GM19351 (cell line): Measurements from ENCODE around the gene IL1RN.
A peak's percentile ranks its signal among the peaks of the same experiment; 100 is the strongest.

Experiments
- ATAC-seq: cut with Tn5 transposase; IDR thresholded peaks from one replicate; pipeline ENCODE4 v1.9.1; 2021; ENCODE audit warnings: mild to moderate bottlenecking, moderate library complexity; ENCODE audit not compliant: unreplicated experiment

Gene IL1RN

DNA sequence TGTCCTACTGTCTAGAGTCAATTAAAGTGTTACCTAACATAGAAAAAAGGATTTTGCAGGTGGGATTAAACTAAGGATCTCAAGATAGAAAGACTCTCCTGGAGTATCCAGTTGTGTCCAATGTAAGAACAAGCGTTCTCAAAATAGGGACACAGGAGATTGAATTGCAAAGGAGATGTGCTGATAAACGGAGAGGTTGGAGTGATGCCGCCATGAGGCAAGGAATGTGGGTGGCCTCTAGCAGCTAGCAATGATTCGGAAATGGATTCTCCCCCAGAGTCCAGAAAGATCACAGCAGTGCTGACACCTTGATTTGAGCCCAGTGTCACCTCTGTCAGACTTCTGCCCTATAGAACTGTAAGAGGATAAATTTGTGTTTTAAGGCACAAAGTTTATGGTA is 24.1 kb upstream of the IL1RN start:
- ATAC-seq: no peak

DNA sequence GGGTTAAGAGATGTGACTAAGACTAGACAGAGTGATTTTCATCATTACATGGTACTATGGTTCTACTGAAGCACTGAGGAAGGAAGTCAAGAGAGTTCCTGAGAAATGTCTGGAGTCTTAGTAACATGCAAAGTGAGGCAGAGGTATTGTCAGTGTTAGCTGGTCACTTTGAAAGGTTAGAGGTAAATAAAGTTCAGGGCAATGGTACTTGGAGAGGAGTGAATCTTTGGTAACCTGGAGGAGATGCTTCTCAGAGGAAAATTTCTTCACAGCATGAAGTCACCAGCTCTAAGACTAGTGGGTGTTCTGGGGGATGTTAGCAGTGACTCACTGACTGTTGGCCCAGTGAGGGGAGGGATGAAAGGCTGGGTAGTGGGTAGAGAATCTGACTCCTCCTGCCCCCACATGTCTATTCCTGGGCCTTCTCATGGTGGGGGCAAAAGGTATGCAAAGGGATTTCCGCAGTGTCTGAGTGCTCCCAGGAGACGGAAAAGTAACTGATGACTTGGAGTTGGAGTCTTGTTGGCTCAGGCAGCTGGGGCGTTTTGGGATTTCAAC is 23.3 kb upstream of the IL1RN start:
- no peak for ATAC-seq

DNA sequence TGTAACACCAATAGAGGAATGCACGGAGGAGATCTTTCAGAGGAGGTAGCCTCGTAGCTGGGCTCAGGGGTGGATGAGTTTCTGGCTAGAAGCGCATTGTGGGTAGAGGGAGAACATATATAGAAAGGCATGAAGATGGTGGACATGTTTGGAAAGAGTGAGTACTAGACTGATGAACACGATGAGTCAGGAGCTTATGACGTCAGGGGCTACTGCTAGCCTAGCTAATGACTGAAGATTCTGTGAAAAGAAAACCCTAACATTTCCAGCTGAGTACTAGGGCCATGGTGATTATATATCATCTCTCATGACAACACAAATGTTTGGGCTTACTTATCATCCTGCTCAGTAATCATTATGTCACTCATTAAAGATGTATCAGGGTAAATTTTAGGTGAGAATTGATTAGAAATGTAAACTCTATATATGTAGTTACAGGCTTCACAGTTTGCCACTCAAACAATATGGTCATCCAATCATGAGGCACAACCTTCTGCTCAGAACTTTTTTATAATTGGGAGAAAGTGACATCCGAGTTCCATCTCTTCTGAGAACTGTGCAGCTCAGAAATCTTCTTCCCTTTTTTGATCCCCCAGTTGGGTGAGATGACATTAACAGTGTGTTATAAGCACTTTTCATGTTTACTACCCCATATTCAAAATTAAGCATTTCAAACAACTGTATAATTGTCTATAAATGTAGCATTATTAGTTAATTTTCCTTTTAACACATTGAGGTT is 22.2 kb upstream of the IL1RN start:
- ATAC-seq: no peak

DNA sequence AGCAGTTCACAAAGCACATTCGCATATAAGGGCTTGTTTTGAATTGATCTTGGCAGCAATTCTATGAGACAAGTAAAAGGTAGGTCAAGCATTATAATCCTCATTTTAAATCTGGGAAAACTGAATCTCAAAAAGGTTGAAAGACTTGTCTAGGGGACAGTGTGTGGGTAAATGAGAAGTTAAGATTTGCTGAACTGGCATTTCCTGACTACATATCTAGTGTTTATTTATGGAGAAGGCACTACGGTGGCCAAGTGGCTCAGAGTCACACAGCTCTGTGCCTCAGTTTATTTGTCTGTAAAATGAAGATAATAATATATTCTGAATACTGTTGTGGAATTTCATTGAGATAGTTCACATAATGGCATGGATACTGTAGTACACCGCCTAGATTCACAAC is 16.3 kb upstream of the IL1RN start:
- ATAC-seq: no peak

DNA sequence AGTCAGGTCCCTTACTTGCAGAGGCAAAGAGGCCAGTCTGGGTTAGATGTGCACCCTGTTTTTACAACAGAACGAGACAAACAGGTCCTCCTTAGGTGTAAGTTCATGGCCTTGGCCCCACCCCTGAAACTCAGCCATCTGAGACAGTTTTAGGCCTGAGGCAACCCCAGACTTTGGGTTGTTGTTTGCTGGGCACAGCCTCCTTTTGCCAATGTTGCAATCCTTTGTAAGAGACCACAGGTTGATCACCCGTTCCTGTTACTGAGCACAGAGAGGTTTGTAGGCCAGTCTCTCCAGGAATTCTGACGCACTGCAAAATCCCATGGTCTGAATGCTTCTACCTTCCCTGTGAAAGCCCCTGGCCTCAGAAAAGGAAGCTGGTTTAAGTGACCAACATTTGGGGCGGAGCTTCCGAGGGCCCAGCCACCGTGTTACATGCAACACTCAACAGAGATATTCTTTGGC is 15.5 kb upstream of the IL1RN start:
- no peak for ATAC-seq

DNA sequence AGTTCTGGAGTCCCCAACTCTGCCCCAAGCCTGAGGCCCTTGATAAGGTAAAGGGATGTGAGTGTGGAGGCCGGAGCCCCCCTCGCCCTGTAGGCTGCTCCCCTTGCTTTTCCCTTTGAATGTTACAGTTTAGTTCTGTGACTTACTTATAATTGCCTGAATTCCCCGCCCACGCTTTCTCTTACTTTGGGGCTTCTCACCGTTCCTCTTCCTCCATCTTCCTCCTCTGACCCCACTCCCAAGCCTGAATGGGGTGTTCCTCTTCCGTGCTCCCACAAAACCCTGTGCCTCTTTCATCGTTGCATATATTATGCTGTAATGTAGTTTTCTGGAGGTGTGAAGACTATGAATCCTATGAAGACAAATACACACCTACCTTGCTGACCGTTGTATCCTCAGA is 15.0 kb upstream of the IL1RN start:
- ATAC-seq: no peak

DNA sequence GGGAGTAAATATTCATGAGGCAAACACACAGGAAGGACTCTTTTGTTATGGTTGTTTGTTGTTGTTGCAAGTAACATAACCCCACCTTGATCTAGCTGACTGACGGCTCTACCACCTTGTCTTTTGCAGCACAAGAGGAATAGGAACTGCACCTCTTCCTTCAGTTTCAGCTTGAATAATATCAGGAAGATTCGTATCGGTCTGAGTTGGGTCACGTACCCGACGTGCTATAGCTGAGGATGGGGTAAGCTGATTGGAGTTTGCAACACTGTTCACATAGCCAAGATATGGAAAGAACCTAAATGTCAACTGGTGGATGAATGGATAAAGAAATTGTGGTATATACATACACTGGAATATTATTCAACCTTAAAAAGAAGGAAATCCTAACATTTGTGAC is 14.5 kb upstream of the IL1RN start:
- ATAC-seq: no peak

DNA sequence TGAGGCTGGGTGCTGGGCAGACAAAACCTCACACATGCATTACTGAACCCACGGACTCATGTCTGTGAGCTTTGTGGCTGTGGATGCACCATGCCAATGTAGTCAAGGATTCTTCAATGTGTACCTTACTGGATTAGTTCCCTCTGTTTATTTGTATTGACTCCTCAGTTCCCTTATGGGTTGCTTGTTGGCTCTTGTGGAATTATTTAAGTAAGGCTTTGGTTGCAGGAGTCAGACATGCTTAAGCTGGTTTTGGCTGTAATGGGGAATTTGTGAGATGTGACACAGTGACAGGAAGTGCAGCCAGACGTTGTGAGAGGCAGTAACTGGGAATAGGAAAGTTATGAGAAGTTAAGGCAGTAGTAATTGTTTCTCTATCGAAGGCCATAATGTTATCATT is 13.6 kb upstream of the IL1RN start:
- ATAC-seq: no peak

DNA sequence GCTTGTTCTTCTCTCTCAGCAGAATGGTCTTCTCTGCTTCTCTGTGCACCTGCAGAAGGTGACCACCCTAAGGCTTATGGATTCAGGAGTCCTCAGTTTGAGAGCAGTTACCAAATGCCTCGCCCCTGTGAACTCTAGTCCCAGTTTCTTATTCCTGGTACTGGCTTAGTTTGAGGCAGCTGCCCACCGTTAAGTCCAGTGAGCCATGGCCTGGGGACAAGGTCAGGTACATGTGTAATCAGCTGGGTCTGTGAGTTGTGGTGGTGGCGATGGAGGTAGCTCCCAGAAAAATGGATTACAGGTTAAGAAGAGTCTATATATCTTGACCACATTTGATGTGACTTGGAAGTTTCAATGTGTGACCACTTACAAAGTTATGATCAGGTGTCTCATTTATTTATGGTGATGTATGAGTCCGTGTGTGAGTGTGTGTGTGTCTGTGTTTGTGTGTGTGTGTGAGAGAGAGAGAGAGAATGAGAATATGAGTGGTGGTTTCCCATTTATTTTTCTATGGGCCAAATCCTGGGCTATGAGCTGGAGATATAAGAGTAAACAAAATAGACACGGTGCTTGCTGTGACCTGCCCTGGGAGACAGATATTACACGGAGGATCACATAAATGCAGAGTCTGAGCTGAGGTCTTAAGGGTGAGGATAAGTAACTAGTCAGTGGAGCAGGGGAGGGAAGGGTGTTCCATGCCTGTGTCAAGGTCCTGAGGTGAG is 13.0 kb upstream of the IL1RN start:
- no peak for ATAC-seq

DNA sequence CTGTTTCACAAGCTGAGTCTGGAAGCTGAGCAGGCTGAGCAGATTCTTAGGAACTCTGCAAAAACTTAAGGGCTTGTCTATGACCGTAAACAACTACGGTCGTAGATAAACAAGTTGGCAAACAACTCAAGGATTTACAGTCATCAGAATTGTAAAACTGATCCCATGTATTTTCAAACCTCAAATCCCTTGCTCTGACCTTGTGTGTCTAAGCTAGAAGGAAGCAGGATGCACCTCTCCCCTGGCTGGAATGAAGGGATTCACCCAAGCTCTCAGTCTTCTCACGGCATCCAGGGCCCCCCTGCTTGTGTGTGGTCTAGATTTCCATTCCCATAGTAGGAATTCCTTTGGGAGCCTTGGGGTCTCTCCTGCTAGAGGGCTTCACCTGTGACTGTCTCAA is 12.4 kb upstream of the IL1RN start:
- no peak for ATAC-seq

DNA sequence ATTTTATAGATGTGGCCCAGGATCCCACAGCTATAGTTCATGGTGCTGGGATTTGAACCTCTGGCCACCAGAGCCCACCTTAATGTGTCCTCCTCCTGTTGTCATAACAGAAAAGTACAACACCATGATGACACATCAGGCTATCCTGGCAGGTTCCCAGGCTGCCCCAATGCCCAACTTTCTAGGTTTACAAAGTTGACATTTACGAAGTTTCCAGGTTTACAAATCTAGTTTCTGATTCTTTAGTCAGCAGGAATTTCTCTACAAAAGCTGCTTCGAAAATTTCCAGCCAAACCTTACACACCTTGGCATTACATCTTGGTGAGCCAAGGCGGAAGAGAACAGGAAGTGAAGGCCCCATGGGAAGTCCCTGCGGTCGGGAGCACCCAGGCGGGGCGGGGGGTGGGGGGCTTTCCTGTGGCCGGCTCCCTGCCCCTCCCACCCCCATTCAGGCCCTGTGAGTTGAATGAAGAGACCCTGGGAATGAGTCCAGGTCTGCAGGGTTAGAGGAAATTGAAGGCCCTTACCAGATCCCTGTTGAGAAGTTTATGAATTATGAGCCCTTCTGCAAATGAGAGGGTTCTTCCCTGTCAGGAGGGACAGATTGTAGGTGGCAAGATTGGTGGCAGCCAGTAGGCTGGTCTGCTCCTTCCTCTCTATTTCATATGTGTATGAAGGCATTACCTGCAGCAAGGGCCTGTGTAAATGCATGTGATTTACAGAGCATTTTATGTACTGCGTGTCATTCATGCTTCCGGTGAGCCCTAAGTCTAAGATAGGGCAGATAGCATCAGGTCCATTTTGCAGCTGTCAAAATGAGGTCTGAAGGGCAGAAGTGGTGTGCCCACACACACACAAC is 11.1 kb upstream of the IL1RN start:
- no peak for ATAC-seq

DNA sequence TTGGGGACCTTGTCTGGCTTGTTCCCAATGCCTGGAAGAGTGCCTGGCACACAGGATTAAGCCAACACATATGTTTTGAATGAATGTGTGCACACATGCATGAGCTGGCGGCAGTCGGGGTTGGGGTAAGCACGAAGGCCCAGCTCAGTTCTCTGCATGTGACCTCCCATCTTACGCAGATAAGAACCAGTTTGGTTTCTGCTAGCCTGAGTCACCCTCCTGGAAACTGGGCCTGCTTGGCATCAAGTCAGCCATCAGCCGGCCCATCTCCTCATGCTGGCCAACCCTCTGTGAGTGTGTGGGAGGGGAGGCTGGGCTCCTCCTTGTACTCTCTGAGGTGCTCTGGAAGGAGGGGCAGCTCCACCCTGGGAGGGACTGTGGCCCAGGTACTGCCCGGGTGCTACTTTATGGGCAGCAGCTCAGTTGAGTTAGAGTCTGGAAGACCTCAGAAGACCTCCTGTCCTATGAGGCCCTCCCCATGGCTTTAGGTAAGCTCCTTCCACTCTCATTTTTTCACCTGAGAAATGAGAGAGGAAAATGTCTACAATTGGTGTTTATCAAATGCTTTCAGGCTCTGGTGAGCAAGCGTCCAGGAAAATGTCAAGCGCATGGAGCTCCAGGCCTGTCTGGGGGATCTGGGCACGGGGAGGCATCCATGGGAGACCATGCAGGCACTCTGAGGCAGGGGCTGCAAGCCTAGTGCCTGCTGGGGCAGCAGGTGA is 9.7 kb upstream of the IL1RN start:
- ATAC-seq: no peak

DNA sequence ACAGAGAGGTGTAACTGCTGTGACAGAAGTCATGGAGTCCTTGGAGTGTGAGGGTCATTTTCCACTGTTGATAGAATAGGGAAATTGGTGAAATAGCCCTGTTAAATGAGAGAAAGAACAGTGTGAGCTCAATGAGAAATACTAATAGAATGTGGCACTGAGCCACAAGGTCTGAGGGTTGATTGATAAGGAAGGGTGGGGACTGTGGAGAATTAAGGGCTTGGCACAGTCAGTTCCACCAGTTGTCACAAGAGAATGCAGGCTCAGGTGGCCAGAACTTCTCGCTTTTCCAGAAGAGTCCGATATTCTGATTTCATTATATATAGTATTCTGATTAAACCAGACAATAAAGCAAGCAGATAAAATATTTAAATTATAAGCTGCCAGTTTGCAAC is 9.1 kb upstream of the IL1RN start:
- no peak for ATAC-seq

DNA sequence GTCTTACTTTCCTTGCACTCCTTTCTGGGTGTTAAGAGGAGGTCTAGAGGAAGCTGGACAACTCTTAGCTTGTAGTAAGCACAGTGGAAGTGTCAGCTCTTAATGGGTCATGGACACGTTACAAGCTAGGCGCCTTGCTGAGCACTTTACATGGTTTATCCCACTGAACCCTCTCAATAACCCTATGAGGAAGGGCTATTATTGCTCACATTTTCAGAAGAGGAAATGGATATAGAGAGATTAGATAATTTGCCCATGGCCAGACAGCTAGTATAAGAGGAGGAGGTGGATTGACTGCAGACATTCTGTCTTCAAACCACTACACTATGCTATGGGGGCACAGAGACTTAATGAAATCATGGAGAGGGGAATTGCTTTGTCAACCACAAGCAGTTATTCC is 8.3 kb upstream of the IL1RN start:
- ATAC-seq: no peak

DNA sequence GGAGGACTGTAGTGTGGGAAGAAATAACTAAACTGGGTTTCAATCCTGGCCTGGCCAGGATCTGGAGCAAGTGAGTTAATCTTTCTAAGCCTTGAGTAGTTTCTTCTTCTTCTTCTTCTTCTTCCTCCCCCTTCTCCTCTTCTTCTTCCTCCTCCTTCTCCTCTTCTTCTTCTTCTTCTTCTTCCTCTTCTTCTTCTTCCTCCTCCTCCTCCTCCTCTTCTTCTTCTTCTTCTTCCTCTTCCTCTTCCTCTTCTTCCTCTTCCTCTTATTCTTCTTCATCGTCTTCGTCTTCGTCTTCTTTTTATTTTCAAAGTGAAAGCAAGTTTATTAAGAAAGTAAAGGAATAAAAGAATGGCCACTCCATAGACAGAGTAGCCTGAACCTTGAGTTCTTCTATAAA is 6.5 kb upstream of the IL1RN start:
- no peak for ATAC-seq

DNA sequence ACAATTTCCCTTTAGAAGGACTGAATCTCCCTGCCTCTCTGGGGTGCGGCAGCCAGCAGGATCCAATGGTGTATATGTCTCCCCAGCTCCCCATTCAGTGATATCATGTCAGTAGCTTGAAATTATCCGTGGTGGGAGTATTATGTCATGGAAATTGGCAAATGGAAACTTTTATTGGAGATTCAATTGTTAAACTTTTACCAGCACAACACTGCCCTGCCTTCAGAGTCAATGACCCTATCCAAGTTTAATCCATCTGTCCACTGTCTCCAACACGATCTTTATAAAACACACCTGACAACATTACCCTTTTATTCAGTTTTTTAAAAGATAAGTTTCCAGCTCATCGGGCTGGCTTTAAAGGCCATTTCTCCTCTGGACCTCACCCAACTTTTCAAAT is 5.0 kb upstream of the IL1RN start:
- ATAC-seq: no peak

DNA sequence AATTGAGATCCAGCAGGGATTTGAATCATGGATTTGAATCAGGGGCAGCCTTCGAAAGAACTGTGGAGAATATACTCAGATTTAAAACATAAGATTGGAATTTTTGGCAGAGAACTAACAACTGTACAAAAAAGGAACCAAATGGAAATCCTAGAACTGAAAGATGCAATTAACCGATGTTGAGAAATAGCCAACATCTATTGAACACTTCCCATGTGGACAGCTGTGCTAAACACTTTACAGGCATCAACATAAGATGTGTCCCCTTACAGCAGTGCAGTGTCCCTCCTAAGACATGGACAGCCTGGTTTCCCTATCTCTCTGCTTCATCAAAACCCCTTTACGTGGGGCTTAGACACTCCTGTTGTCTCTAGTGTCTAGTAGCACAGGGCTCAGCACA is 3.7 kb upstream of the IL1RN start:
- ATAC-seq: no peak

DNA sequence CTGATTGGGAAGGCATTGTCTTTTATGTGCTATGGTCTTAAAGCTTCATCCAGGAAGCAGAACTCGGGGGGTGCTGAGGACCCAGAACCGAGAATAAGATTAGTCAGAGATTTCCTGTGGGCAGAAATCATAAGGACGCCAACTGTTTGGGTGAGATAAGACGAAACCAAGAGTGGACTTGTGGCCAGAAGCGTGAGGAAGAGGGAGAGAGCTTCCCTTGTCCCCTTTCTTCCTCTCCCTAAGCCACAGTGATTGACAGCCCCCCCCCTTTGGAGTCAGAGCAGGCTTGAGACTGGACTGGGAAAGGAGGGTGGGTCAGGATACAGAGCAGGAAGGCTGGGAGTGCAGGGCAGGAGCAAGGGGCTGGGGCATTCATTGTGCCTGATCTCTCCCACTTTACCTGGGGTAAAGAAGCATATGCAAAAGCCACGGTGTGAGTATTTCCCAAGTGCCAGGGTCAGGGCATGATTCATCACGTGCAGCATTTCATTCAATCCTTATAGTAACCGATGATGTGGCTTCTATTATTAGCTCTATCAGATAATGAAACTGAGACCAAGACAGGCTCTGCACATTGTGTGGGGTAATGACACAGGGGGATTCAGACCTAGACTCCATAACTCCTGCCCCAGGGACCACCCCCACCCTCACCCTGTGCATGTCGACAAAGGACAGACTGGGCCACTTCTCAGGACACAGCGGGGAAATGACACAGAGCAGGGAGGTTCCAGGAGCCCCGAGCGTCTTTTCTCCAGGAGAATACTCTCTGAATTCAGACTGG is 3.0 kb upstream of the IL1RN start:
- peak; percentile 59 for ATAC-seq

DNA sequence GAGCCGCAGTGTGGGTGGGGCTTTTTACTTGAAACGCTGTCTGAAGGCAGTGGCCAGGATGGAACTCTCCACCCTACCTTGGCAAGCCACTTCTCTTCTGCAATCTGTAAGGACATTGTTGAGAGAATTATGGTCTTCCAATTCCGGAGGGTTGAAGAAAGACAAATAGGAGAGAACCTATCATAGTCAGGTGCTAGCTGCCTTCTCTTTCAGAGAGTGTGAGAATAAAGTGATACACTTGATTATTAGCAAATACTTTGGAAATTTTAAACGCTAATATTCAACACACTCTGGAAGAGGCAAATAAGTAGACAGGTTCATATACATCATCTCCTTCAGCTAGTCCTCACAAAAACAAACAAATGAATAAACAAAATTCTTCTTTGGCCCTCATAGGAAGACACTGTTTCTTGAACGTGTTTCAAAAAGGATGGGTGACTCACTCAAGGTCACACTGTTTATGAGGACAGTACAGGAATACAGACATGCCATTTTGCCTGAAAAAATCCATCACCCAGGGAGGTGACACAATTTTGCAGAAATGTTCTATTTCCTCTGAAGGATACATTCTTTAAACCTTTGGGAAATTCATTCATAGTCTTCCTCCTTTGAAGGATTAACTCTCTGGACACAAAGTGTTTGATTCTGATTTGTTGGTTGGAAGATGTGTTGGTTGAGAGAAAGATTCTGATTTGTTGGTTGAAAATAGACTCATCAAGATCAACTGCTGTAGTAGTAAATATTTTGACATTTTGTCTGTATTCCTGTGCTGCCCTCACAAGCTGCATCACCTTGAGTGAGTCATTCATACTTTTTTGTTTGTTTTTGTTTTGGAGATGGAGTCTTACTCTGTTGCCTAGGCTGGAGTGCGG is 2.2 kb upstream of the IL1RN start:
- no peak for ATAC-seq
